Natural killer cell (primary cell): ENCODE data around the gene GRK7. TPM values are rescaled to one million over a fixed set of nuclear protein-coding genes. Genes with fewer than 3 reads are reported as not detected.

Experiments
- ATAC-seq, 3 donors: fragments of 150-1000 bp in 2 of 3; fragments of 200-7000 bp in 1 of 3; cut with Tn5 transposase; 1 replicate in 1 of 3; 2 replicates in 2 of 3; pipeline ENCODE4 v1.10.0; 2021; ENCODE audit warnings: mild to moderate bottlenecking in 2 of 3, moderate library complexity in 2 of 3
- DNase-seq, 2 donors: peaks; one replicate each; pipeline versions ENCODE4 v3.0.0 to v3.0.0-alpha.2; 2013 to 2021; ENCODE audit warnings: mixed read lengths in 1 of 2
- H3K27ac ChIP-seq: one replicate; pipeline ENCODE4 v1.5.1; 2013; ENCODE audit warnings: mild to moderate bottlenecking, low read length
- H3K27me3 ChIP-seq: one replicate; pipeline ENCODE4 v1.6.1; 2013; ENCODE audit warnings: low read length; ENCODE audit not compliant: control insufficient read depth, insufficient read depth
- H3K36me3 ChIP-seq: one replicate; pipeline ENCODE4 v1.6.1; 2013; ENCODE audit warnings: low read length; ENCODE audit not compliant: control insufficient read depth, insufficient read depth
- H3K4me1 ChIP-seq: one replicate; pipeline ENCODE4 v1.6.1; 2013; ENCODE audit warnings: low read length; ENCODE audit not compliant: control insufficient read depth, insufficient read depth
- H3K4me3 ChIP-seq: one replicate; pipeline ENCODE4 v1.5.1; 2013; ENCODE audit warnings: low read length
- H3K9me3 ChIP-seq: one replicate; pipeline ENCODE4 v1.6.1; 2013; ENCODE audit warnings: low read length; ENCODE audit not compliant: control insufficient read depth, insufficient read depth
- H3K27ac Mint-ChIP-seq, 2 donors: one replicate each; pipeline ENCODE4 v1.8.0; 2022; ENCODE audit warnings: mild to moderate bottlenecking in 2 of 2, mixed read lengths in 2 of 2, moderate library complexity in 1 of 2
- H3K27me3 Mint-ChIP-seq, 2 donors: one replicate each; pipeline ENCODE4 v1.8.0; 2022; ENCODE audit warnings: low read depth in 2 of 2, mixed read lengths in 2 of 2
- H3K36me3 Mint-ChIP-seq: one replicate; pipeline ENCODE4 v1.8.0; 2022; ENCODE audit warnings: mixed read lengths
- H3K4me1 Mint-ChIP-seq, 2 donors: one replicate each; pipeline ENCODE4 v1.8.0; 2022; ENCODE audit warnings: mixed read lengths in 2 of 2
- H3K4me3 Mint-ChIP-seq: one replicate; pipeline ENCODE4 v1.8.0; 2022; ENCODE audit warnings: mild to moderate bottlenecking, moderate library complexity, mixed read lengths
- H3K9me3 Mint-ChIP-seq, 2 donors: one replicate each; pipeline ENCODE4 v1.8.0; 2022; ENCODE audit warnings: mixed read lengths in 2 of 2
- WGBS: methylation state at CpG from one replicate; pipeline ENCODE4 v1.1.7; 2013; ENCODE audit warnings: missing lambda C conversion rate; ENCODE audit not compliant: insufficient coverage; 5-methylcytosine and 5-hydroxymethylcytosine counted together
- intact Hi-C: fragments of 100-400 bp; cut with micrococcal nuclease; formaldehyde crosslinking; loops from one replicate; pipeline ENCODE4 v1.14.2; 2022
- total RNA-seq, 4 donors: library from RNA; stranded (reverse); fragments of 120-200 nt in 1 of 4; gene quantifications; one replicate each; pipeline versions ENCODE4 v1.2.3 to v1.2.4, GENCODE V29; 2013 to 2022
- TF ChIP-seq, protein P1 (sequence below): fragments of 200-600 bp; IDR thresholded peaks from one replicate; pipeline ENCODE4 v1.8.0; 2022; ENCODE audit warnings: antibody characterized with exemption

Gene GRK7
- total RNA-seq, 3 donors from 2014 or later (not counting 1 experiment from before 2014, with no cell fraction given): 0.14 to 0.16 (median 0.15) TPM

DNA sequence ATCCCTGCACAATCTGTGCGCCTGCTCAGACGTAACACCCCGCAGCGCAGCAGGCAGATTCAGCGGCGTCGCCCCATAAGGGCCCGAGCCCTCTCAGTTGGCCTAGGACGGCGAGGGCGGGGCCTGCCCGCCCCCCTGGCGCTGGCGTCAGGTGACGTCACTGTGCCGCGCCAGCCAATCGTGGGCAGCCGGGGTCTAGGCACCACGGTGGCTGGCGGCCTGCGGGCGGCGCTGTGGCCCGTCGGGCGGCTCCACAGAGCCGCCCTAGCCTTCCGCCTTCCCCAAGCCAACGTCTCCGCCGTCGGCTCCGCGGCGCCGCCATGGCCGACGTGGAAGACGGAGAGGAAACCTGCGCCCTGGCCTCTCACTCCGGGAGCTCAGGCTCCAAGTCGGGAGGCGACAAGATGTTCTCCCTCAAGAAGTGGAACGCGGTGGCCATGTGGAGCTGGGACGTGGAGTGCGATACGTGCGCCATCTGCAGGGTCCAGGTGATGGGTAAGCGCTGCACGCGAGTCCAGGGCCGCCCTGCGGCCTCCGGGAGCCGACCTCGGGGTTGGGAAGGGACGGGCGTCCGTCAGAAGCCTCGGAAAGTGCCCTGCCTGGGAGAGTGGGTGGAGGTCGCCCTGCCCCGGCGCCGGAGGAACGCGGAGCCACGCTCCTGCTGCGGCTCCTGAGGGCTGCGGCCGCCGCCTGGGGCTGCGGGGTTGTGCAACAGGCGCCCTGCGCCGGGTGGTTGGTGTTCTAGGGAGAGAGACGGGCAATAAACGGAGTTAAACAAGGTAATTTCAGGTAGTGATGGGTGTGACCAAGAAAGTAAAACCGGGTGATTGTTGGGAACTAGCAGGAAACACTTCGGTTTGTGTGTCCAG is 25.0 kb upstream of the GRK7 start, which contains the start of gene RNF7:
Gene RNF7 (plus strand): TSS at position 277 of the 869 bp plus-strand sequence. CDS start 44 bp downstream, at position 321.
- H3K9me3 Mint-ChIP-seq: no peaks in the 10 kb centered on the region
- H3K36me3 Mint-ChIP-seq: no peaks in the 10 kb centered on the region
- Histone ChIP-seq H3K4me1 (peaks cover 4% of the 10 kb centered on the region), H3K4me3 (peak within 1 kb of the TSS; percentile 94), H3K9me3 (no peaks in the 10 kb centered on the region), H3K27ac (peak within 1 kb of the TSS; percentile 91), H3K36me3 (peaks cover 3% of the 10 kb centered on the region), H3K27me3 (no peaks in the 10 kb centered on the region)
- DNase-seq (peak; percentile 99), ATAC-seq (peak; percentile 90 to 98 (median 93))
- under 1% methylated on average over 81 of the region's 81 CpGs for WGBS
- intact Hi-C loops: loop anchor here (1.0 to 5.0 kb wide), 5 partner anchors 137 to 709 kb away; partner anchors contain the start of gene XRN1
- TF ChIP-seq, protein P1, sequence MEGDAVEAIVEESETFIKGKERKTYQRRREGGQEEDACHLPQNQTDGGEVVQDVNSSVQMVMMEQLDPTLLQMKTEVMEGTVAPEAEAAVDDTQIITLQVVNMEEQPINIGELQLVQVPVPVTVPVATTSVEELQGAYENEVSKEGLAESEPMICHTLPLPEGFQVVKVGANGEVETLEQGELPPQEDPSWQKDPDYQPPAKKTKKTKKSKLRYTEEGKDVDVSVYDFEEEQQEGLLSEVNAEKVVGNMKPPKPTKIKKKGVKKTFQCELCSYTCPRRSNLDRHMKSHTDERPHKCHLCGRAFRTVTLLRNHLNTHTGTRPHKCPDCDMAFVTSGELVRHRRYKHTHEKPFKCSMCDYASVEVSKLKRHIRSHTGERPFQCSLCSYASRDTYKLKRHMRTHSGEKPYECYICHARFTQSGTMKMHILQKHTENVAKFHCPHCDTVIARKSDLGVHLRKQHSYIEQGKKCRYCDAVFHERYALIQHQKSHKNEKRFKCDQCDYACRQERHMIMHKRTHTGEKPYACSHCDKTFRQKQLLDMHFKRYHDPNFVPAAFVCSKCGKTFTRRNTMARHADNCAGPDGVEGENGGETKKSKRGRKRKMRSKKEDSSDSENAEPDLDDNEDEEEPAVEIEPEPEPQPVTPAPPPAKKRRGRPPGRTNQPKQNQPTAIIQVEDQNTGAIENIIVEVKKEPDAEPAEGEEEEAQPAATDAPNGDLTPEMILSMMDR: peak; percentile 90
- peaks cover 41 to 47% of the 10 kb centered on the region in 2 donors for H3K4me1 Mint-ChIP-seq
- H3K4me3 Mint-ChIP-seq: peak within 1 kb of the TSS; percentile 100
- H3K27ac Mint-ChIP-seq: peak within 1 kb of the TSS; percentile 96 to 97
- H3K27me3 Mint-ChIP-seq: peaks cover 0 to 7% of the 10 kb centered on the region in 2 donors

DNA sequence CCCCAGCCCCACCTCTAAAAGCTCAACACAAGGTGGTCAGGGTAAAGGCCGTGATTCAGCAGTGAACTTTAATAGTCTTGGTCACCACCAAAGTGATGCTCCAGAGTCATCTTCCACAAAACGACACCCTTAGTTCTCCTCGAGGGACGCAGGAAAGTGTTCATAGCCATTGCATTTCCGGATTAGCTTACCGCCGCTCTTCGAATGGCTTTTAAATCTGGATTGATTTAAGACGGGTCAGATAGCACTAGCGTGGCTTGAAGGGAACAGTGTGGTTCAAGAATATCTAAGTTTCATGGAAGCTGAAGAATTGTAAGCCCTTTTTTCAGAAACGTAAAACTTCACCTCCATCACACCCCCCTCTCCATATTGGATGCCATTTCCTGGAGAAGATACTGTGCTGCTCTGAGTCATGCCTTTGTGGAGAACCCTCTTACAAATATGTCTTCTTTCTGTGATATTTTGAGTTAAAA is 24.3 kb upstream of the GRK7 start:
- H3K27ac ChIP-seq: peak overlapping the region; percentile 91
- H3K27ac Mint-ChIP-seq: peak overlapping the region; percentile 96 to 97
- H3K4me3 ChIP-seq: peak overlapping the region; percentile 94
- H3K27me3 ChIP-seq: no peaks in the 10 kb centered on the region
- 0% methylated on average over 11 of the region's 11 CpGs for WGBS
- H3K9me3 Mint-ChIP-seq: no peaks in the 10 kb centered on the region
- peaks cover 4% of the 10 kb centered on the region for H3K36me3 ChIP-seq
- peak overlapping the region; percentile 100 for H3K4me3 Mint-ChIP-seq
- ATAC-seq: peak in 1 of 3 donors; percentile 17
- peak in 1 of 2 donors; percentile 66 for DNase-seq
- H3K36me3 Mint-ChIP-seq: no peaks in the 10 kb centered on the region
- H3K4me1 Mint-ChIP-seq: peaks cover 44 to 50% of the 10 kb centered on the region in 2 donors
- peaks cover 4% of the 10 kb centered on the region for H3K4me1 ChIP-seq
- TF ChIP-seq, protein P1: no peak
- H3K27me3 Mint-ChIP-seq: peaks cover 0 to under 1% of the 10 kb centered on the region in 2 donors
- H3K9me3 ChIP-seq: no peaks in the 10 kb centered on the region
- intact Hi-C loops: loop anchor here (1.0 to 5.0 kb wide), 6 partner anchors 57 to 708 kb away; partner anchors contain the start of gene XRN1

DNA sequence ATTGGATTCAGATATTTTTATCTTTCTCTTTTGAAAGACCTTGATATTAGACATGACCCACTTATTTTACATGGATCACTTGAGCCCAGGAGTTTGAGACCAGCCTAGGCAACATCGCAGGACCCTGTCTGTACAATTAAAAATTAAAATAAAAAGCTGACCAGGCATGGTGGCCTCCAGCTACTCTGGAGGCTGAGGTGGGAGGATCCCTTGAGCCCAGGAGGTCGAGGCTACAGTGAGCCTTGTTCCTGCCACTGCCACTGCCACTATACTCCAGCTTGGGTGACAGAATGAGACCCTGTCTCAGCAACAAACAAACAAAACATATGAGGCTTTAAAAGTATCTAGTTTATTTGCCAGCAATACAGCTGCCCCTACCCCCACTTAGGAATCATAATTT is 23.5 kb upstream of the GRK7 start:
- 63% methylated on average over 2 of the region's 2 CpGs for WGBS
- Mint-ChIP-seq H3K27ac (peak overlapping the region; percentile 96 to 97), H3K27me3 (no peaks in the 10 kb centered on the region), H3K4me3 (peak overlapping the region; percentile 100), H3K36me3 (no peaks in the 10 kb centered on the region), H3K9me3 (no peaks in the 10 kb centered on the region), H3K4me1 (peaks cover 52 to 58% of the 10 kb centered on the region in 2 donors)
- DNase-seq (no peak), ATAC-seq (no peak)
- TF ChIP-seq, protein P1: no peak
- Histone ChIP-seq H3K4me3 (no peak overlapping the region), H3K27me3 (no peaks in the 10 kb centered on the region), H3K9me3 (no peaks in the 10 kb centered on the region), H3K4me1 (peaks cover 4% of the 10 kb centered on the region), H3K36me3 (peaks cover 12% of the 10 kb centered on the region), H3K27ac (no peak overlapping the region)
- intact Hi-C loops: loop anchor here (1.0 to 5.0 kb wide), 4 partner anchors 57 to 708 kb away; partner anchors contain the start of gene XRN1
